OCI-LY7 (cell line): Measurements from ENCODE around the gene CDKN2C.

Source experiments
- CTCF ChIP-seq: fragments of 200-600 bp; sonication (generic); conservative IDR thresholded peaks from 2 replicates; pipeline ENCODE4 v1.5.1; 2014; ENCODE audit warnings: mild to moderate bottlenecking, antibody characterized with exemption, low read length, moderate library complexity, mixed read lengths
- EZH2phosphoT487 ChIP-seq: fragments of 200-600 bp; sonication (generic); IDR thresholded peaks from 2 replicates; pipeline ENCODE4 v1.6.1; 2018; ENCODE audit warnings: low read depth, borderline replicate concordance, mild to moderate bottlenecking, mixed run types, antibody characterized with exemption, low read length, moderate library complexity, mixed read lengths

DNA sequence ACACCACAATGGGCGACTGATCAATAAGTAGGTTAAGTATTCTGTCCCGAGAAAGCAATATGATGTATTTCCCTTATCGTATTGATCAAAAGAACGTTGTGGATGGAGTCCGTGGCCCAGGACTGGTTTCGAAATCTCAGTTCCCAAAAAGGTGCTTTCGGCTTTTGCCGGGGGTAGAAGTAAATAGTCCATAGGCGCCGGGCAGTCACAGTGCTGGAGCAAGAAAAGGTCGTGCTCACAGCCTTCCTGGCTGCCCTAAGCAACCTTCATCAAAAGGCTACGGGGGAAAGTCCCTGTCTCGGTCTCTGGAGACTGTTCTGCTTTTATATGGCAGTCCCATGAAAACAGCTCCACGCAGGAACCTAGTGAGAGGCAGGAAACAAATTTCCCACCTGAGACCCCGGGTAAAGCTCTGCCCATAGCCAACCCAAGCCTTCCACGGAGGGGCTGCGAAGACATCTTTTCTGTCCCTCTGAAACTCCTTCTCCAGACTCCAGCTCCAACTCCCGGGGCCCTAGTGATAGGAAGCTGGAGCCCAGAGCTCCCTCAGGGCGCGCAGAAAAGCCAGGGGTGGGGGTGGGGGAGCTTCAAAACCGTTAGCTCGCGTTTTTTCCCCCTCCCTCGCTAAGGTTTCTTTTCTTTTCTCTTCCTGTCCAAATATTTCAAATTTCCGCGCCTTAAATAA, 7.0 kb downstream of the CDKN2C start:
- TF ChIP-seq CTCF: no peak
- TF ChIP-seq EZH2phosphoT487: no peak
